Keratinocyte (primary cell): Measurements from ENCODE around the gene PPM1M. TPM values are rescaled to one million over a fixed set of nuclear protein-coding genes. Genes with fewer than 3 reads are reported as not detected.

ENCODE experiments used
- DNase-seq: peaks from one replicate; pipeline ENCODE4 v3.0.0-alpha.2; 2011; ENCODE audit warnings: low read depth, missing footprints, low spot score
- FAIRE-seq: peaks from 2 replicates; lab custom pipeline; 2011; peaks lifted over from hg19 to GRCh38; lab: Jason Lieb, UNC
- H2AFZ ChIP-seq: 2 replicates; pipeline ENCODE4 v1.6.0; 2012; ENCODE audit warnings: low read length, control low read depth, inconsistent platforms; ENCODE audit not compliant: control insufficient read depth
- H3K27ac ChIP-seq: 2 replicates; pipeline ENCODE4 v1.5.1; 2011; ENCODE audit warnings: low read length; ENCODE audit not compliant: control insufficient read depth, insufficient read depth
- H3K27me3 ChIP-seq: 3 replicates; pipeline ENCODE4 v1.6.0; 2011; ENCODE audit warnings: low read length; ENCODE audit not compliant: control insufficient read depth, insufficient read depth; ENCODE audit errors: extremely low read depth
- H3K36me3 ChIP-seq, 2 experiments: 2 replicates in 1 of 2; 3 replicates in 1 of 2; pipeline ENCODE4 v1.5.1; 2011; ENCODE audit warnings: low read length in 2 of 2, mild to moderate bottlenecking in 1 of 2; ENCODE audit not compliant: control insufficient read depth in 2 of 2, insufficient read depth in 2 of 2; ENCODE audit errors: extremely low read depth in 1 of 2
- H3K4me1 ChIP-seq: 3 replicates; pipeline ENCODE4 v1.5.1; 2011; ENCODE audit warnings: low read length; ENCODE audit not compliant: control insufficient read depth, insufficient read depth; ENCODE audit errors: extremely low read depth
- H3K4me2 ChIP-seq: 3 replicates; pipeline ENCODE4 v1.6.0; 2011; ENCODE audit warnings: low read depth, low read length; ENCODE audit not compliant: control insufficient read depth, insufficient read depth; ENCODE audit errors: extremely low read depth
- H3K4me3 ChIP-seq, 3 experiments: fragments of 200-600 bp in 1 of 3; sonication (generic) in 1 of 3; 2 replicates in 2 of 3; 3 replicates in 1 of 3; pipeline ENCODE4 v1.5.1; 2011 to 2016; ENCODE audit warnings: low read length in 3 of 3, mild to moderate bottlenecking in 3 of 3, control low read depth in 2 of 3, inconsistent platforms in 1 of 3, low read depth in 1 of 3, mixed read lengths in 1 of 3, mixed run types in 1 of 3, moderate library complexity in 1 of 3; ENCODE audit not compliant: control insufficient read depth in 2 of 3, insufficient read depth in 2 of 3; ENCODE audit errors: extremely low read depth in 1 of 3
- H3K79me2 ChIP-seq: 2 replicates; pipeline ENCODE4 v1.6.0; 2012; ENCODE audit warnings: low read length; ENCODE audit not compliant: control insufficient read depth, insufficient read depth
- H3K9ac ChIP-seq: 3 replicates; pipeline ENCODE4 v1.6.0; 2011; ENCODE audit warnings: low read length; ENCODE audit not compliant: control insufficient read depth, insufficient read depth; ENCODE audit errors: extremely low read depth
- H3K9me1 ChIP-seq: 3 replicates; pipeline ENCODE4 v1.6.0; 2011; ENCODE audit warnings: low read length; ENCODE audit not compliant: control insufficient read depth, insufficient read depth; ENCODE audit errors: extremely low read depth
- H3K9me3 ChIP-seq: 2 replicates; pipeline ENCODE4 v1.5.1; 2012; ENCODE audit warnings: low read depth, low read length; ENCODE audit not compliant: control insufficient read depth
- H4K20me1 ChIP-seq: 3 replicates; pipeline ENCODE4 v1.6.0; 2011; ENCODE audit warnings: low read length; ENCODE audit not compliant: control insufficient read depth, insufficient read depth; ENCODE audit errors: extremely low read depth
- CTCF ChIP-seq, 3 experiments: IDR thresholded peaks in 1 of 3; conservative IDR thresholded peaks in 1 of 3; optimal IDR thresholded peaks in 1 of 3; 2 replicates in 2 of 3; 3 replicates in 1 of 3; pipeline versions ENCODE3 to v1.5.1; 2011; ENCODE audit warnings: low read length in 3 of 3, mild to moderate bottlenecking in 3 of 3, moderate library complexity in 2 of 3, control low read depth in 1 of 3, inconsistent platforms in 1 of 3; ENCODE audit not compliant: insufficient read depth in 2 of 3; ENCODE audit errors: extremely low read depth in 1 of 3
- EZH2 ChIP-seq: IDR thresholded peaks from one replicate; pipeline ENCODE4 v1.6.1; 2012; ENCODE audit warnings: inconsistent platforms, mild to moderate bottlenecking, low read length, moderate library complexity
- dilution Hi-C: fragments of 300-500 bp; cut with MboI; formaldehyde crosslinking; loops from one replicate; pipeline ENCODE4 v1.7.0; 2020; ENCODE audit warnings: low sequenced_read_pairs; ENCODE audit not compliant: extremely low pct_ligation_motif_present
- polyA plus RNA-seq, 5 experiments: library from polyadenylated mRNA; depleted of rRNA in 3 of 5; stranded (reverse) in 3 of 5; stranded (forward) in 1 of 5; unstranded in 1 of 5; fragments of >200 nt; gene quantifications; 1 replicate in 1 of 5; 2 replicates in 3 of 5; 3 replicates in 1 of 5; pipeline versions ENCODE4 v1.2.1 to v1.2.3, GENCODE V29; 2011 to 2012; ENCODE audit warnings: missing spikeins in 2 of 5, low read depth in 1 of 5, low replicate concordance in 1 of 5

The PPM1M gene
- polyA plus RNA-seq, 1 donor (not counting 4 experiments of a cell fraction or from before 2014, with no cell fraction given) = 6.4 TPM

GRCh38 chr3:52233968-52234367, 11.6 kb upstream of the PPM1M start:
- Histone ChIP-seq H3K36me3 (peaks cover 29 to 40% of the 10 kb centered on the region in 2 experiments), H3K4me2 (no peak overlapping the region), H3K4me1 (peaks cover 15% of the 10 kb centered on the region), H3K27me3 (no peaks in the 10 kb centered on the region), H3K79me2 (peaks cover 58% of the 10 kb centered on the region), H2AFZ (no peak overlapping the region), H3K9ac (no peak overlapping the region), H3K4me3 (no peak overlapping the region), H4K20me1 (peaks cover 8% of the 10 kb centered on the region), H3K27ac (no peak overlapping the region), H3K9me3 (no peaks in the 10 kb centered on the region), H3K9me1 (no peaks in the 10 kb centered on the region)
- TF ChIP-seq EZH2 (no peak), CTCF (optimal IDR thresholded peaks at IDR 0.05 in 1 of 3, IDR thresholded peaks at IDR 0.05 in 1 of 3, conservative IDR thresholded peaks at IDR 0.05 in 1 of 3; ENCODE audit: extremely low read depth in 1 of 3, insufficient read depth in 2 of 3, low read length in 3 of 3) (no peak)
- dilution Hi-C loops = no loop called here
- DNase-seq (no peak), FAIRE-seq (no peak)

GRCh38 chr3:52234516-52235447, 10.8 kb upstream of the PPM1M start:
- Histone ChIP-seq H3K4me1 (peaks cover 16% of the 10 kb centered on the region), H3K27me3 (no peaks in the 10 kb centered on the region), H4K20me1 (peaks cover 8% of the 10 kb centered on the region), H3K27ac (no peak overlapping the region), H2AFZ (no peak overlapping the region), H3K4me3 (no peak overlapping the region), H3K36me3 (peaks cover 20 to 37% of the 10 kb centered on the region in 2 experiments), H3K9me3 (no peaks in the 10 kb centered on the region), H3K79me2 (peaks cover 64% of the 10 kb centered on the region), H3K9me1 (no peaks in the 10 kb centered on the region), H3K4me2 (no peak overlapping the region), H3K9ac (no peak overlapping the region)
- dilution Hi-C loops = no loop called here
- no peak for FAIRE-seq
- TF ChIP-seq CTCF (optimal IDR thresholded peaks at IDR 0.05 in 1 of 3, IDR thresholded peaks at IDR 0.05 in 1 of 3, conservative IDR thresholded peaks at IDR 0.05 in 1 of 3; ENCODE audit: extremely low read depth in 1 of 3, insufficient read depth in 2 of 3, low read length in 3 of 3) (no peak), EZH2 (no peak)
- DNase-seq = no peak
